ENCODE data around the gene SLC9A3.

The SLC9A3 gene

GRCh38 chr5:522899-523440 is 1.3 kb downstream of the SLC9A3 start:
- ATAC-seq = no peak
- TF ChIP-seq POU6F1 (CRISPR knock-in tag; IDR thresholded peaks at IDR 0.05; ENCODE audit: borderline replicate concordance, low read depth) = no peak
- TF ChIP-seq PATZ1 (CRISPR knock-in tag; IDR thresholded peaks at IDR 0.05; ENCODE audit: borderline replicate concordance) = no peak
- TF ChIP-seq TCF4 (CRISPR knock-in tag; IDR thresholded peaks at IDR 0.05; ENCODE audit: borderline replicate concordance) = no peak
- no peak for TF ChIP-seq BACH2 (CRISPR knock-in tag; IDR thresholded peaks at IDR 0.05; ENCODE audit: borderline replicate concordance)
- no peak for TF ChIP-seq ESRRG (CRISPR knock-in tag; IDR thresholded peaks at IDR 0.05)

- TF ChIP-seq TOX (CRISPR knock-in tag; IDR thresholded peaks at IDR 0.05; ENCODE audit: borderline replicate concordance) = no peak
- TF ChIP-seq ISL1 (CRISPR knock-in tag; IDR thresholded peaks at IDR 0.05) = no peak
- TF ChIP-seq CSRNP3 (CRISPR knock-in tag; IDR thresholded peaks at IDR 0.05) = no peak
- TF ChIP-seq TCF4 (CRISPR knock-in tag; IDR thresholded peaks at IDR 0.05; ENCODE audit: borderline replicate concordance) = no peak
- TF ChIP-seq BACH2 (CRISPR knock-in tag; IDR thresholded peaks at IDR 0.05; ENCODE audit: borderline replicate concordance) = no peak
- TF ChIP-seq CREB5 (CRISPR knock-in tag; IDR thresholded peaks at IDR 0.05; ENCODE audit: low read depth) = no peak
- TF ChIP-seq POU6F1 (CRISPR knock-in tag; IDR thresholded peaks at IDR 0.05; ENCODE audit: borderline replicate concordance, low read depth) = no peak
- no peak for TF ChIP-seq TSHZ2 (CRISPR knock-in tag; IDR thresholded peaks at IDR 0.05)
- TF ChIP-seq SNAI2 (CRISPR knock-in tag; IDR thresholded peaks at IDR 0.05) = no peak
- no peak for TF ChIP-seq ARNTL (CRISPR knock-in tag; IDR thresholded peaks at IDR 0.05; ENCODE audit: borderline replicate concordance, low read depth)
- no peak for TF ChIP-seq ZNF8 (CRISPR knock-in tag; IDR thresholded peaks at IDR 0.05)
- no peak for TF ChIP-seq ZNF70 (CRISPR knock-in tag; IDR thresholded peaks at IDR 0.05)
- no peak for TF ChIP-seq ZFP30 (CRISPR knock-in tag; IDR thresholded peaks at IDR 0.05)
- no peak for TF ChIP-seq PPARA (CRISPR knock-in tag; IDR thresholded peaks at IDR 0.05; ENCODE audit: borderline replicate concordance)
- no peak for TF ChIP-seq OSR1 (CRISPR knock-in tag; IDR thresholded peaks at IDR 0.05)
- no peak for TF ChIP-seq ZNF565 (CRISPR knock-in tag; conservative IDR thresholded peaks at IDR 0.05; ENCODE audit: low read depth)
- TF ChIP-seq ZFP3 (CRISPR knock-in tag; IDR thresholded peaks at IDR 0.05) = no peak
- TF ChIP-seq ZC3H10 (CRISPR knock-in tag; IDR thresholded peaks at IDR 0.05) = no peak
- ATAC-seq = no peak
Observed at GRCh38 chr5:522116-522515, 2.1 kb downstream of the SLC9A3 start.

Data from SK-N-SH treated with all-trans-retinoic acid at 6 μM for 48 hours (cell line).